DMS79 (cell line): ENCODE measurements around the gene STUB1.
A peak's percentile ranks its signal among the peaks of the same experiment; 100 is the strongest.
"Not testable (repeated sequence)": the region's sequence is repeated elsewhere in the genome, so short reads cannot be mapped to it uniquely, and the experiment has no call there.

Source experiments
- DNase-seq: peaks from one replicate; lab custom pipeline; 2025; lab: John Stamatoyannopoulos, UW

The STUB1 gene

DNA sequence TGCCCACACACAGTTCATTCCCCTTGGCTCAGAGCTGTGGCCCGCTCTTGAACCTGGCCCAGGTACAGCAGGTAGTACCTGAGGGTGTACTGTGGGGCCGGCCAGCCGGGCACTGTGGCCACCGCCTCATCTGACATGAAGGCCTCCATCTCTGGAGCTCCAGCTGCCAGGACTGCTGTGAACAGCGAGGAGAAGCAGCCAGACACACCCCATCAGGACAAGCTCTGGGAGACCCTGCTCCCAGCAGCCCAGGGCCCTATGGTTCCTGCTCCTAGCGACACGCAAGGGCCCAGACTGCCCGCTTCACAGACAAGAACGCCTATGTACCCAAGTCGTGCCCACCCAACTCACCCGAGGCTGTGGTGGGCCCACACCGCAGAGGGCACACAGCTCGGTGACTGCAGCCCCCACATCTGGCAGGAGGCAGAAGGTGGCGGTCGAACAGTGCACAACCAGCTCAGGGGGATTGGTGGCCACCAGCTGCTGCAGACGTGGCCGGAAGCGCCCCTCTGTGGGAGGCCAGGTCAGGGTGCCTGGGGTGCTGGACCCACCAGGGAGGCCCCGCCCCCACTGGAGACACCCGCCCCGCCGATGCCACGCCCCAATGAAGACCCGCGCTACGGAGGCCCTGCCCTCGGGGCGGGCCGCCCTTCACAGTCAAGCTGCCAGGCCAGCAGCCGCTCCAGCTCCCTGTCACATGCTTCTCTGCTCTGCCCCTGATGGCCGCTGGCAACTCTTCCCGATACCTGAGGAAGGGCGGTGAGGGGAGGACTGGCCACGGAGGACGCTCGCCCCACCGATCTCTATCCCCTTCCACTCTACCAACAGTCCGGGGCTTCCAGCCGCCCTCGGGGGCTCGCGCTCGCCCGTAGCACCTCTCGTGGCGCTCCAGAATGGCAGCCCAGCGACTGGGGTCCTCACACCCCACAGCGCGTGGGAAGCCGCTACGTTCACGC is 1.1 kb upstream of the STUB1 start:
- DNase-seq = no peak

DNA sequence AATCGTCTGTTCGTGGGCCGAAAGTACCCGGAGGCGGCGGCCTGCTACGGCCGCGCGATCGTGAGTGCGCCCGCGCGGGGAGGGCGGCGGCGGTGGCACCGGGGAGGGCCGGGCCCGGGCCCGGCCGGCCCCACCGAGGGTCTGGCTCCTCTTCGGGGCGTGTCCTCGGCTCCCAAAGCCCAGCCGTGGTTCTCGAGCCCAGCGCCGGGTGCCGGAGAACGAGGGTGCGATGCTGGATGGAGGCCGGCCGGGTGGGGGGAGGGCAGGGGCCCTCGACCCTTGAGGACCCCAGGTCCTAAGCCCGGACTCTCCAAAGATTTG is 375 bp downstream of the STUB1 start:
- DNase-seq = no peak

DNA sequence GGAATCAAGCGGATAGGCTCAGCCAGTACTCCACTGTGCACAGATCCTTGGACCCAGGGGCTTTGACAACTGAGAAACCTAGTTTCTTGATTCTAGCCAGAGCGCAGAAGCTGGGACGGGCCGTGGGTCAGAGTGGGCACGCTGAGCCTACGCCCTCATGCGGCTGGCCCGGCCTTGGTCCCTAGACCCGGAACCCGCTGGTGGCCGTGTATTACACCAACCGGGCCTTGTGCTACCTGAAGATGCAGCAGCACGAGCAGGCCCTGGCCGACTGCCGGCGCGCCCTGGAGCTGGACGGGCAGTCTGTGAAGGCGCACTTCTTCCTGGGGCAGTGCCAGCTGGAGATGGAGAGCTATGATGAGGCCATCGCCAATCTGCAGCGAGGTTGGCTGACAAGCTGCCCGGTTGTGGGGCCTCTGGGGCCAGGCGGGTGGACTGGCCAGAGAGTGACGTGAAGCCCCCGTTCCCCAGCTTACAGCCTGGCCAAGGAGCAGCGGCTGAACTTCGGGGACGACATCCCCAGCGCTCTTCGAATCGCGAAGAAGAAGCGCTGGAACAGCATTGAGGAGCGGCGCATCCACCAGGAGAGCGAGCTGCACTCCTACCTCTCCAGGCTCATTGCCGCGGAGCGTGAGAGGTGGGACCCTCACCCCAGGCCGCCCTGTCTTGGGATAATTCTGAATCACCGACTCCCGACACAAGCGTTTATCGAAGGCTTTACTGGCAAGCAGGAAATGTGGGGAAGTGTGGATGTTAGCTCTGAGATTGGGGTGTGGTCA is 946 bp downstream of the STUB1 start:
- DNase-seq = no peak

DNA sequence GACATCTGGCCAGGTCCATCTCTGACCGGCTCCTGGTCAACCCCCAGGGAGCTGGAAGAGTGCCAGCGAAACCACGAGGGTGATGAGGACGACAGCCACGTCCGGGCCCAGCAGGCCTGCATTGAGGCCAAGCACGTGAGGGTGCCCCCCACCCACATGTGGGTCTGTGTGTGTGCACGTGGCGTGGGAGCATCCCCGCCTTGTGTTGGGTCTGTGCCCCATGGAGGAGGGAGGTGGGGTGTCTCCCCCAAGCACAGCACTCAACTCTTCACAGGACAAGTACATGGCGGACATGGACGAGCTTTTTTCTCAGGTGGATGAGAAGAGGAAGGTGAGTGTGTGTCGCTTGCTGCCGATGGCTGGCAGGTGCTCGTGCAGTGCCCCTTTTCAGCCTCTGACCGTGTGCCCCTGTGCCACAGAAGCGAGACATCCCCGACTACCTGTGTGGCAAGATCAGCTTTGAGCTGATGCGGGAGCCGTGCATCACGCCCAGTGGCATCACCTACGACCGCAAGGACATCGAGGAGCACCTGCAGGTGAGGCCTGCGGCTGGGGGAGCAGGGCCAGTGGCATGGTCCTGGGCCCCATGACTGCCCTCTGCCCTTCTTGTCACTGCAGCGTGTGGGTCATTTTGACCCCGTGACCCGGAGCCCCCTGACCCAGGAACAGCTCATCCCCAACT is 1.7 kb downstream of the STUB1 start:
- no peak for DNase-seq

DNA sequence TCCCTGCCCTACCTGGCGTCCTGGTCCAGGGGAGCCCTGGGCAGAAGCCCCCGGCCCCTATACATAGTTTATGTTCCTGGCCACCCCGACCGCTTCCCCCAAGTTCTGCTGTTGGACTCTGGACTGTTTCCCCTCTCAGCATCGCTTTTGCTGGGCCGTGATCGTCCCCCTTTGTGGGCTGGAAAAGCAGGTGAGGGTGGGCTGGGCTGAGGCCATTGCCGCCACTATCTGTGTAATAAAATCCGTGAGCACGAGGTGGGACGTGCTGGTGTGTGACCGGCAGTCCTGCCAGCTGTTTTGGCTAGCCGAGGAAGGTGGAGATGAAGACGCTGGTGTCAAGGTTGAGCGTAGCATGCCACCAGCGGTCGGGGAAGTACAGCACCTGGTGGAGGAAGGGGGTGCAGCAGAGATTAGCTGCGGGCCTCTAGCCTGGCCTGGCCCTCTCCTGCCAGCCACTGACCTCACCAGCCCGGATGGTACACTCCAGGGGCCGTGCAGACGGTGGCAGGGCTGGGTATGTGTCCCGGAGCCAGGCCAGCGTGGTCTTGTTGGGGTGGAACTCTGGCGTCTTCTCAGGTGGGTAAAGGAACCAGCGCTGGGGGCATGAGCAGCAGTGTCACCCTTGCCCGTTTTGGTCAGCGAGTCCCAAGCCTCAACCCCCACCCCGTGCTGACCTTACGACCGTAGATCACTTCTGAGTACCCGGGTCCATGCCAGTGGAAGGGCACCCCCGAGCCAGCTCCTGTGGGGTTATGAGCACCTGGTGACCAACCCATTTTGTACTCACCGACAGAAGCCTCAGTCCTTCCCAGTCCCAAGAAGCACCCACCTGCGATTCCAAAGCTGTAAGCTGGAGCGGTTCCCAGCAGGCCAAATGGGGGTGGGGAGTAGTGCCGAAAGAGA is 2.5 kb downstream of the STUB1 start:
- no peak for DNase-seq

DNA sequence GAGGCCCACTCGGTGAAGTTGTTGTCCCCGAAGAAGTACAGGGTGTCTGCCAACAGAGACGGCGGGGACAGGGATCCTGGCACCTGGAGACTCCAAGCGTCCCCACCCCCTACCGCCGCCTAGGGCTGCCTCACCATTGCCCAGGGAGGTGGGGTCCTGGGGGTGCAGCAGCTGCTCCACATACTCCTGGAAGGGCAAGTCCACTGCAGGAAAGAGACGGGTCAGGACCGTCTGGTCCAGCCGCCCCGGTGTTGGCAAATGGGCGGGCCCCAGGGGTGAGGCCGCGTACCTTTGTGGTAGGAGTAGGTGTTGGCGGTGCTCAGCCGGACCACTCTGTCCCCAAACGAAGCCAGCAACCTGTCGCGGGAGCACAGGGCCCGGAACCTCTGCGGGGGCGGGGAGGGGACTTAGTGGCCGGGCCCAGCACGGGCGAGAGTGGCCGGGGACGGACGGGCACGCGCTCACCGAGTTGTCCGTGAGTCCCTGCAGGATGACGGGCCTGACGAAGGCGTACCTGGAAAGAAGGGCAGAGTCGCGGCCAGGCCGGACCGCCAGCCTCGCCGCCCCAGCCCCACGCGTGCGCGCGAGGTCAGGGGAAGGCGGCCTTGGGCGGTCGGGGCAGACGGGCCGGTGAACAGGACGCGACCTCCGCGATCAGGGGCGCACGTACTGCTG is 3.3 kb downstream of the STUB1 start:
- no peak for DNase-seq

DNA sequence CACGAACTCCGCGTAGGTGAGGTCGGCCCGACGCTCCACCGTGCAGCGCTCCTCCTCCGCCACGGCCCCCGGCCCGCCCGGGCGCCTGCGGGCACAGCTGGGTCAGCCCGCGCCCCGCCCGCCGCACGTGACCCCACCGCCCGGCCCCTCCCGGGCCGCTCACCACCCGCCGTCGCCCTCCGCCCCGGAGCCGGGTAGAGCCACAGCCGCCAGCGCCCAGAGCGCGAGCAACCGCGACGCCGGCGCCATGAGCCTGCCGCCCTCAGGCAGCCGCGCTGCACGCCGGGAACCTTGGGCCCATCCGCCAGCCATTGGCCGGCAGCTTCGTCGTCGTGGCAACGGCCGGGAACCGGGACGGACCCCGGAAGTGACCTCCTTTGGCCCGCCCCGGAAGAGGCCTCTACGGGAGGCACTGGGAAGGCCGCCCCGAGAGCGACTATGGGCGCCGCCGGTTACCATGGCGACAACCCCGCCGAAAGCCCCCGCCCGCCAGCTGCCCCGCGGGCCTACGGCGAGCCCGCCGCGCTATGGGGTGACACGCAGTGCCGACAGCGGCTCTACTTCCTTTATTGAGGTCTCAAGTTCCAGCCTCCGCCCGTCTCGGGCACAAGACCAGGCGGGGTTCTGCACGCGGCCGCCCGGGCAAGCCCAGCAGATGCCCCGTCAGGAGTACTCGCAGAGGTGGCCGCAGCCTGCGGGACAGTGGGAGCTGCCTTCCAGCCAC is 4.0 kb downstream of the STUB1 start, which contains the start of gene JMJD8:
Gene JMJD8 (minus strand): TSS at position 264 of the 724 bp plus-strand sequence. CDS start 15 bp downstream, at position 249.
- peak; percentile 88 for DNase-seq

DNA sequence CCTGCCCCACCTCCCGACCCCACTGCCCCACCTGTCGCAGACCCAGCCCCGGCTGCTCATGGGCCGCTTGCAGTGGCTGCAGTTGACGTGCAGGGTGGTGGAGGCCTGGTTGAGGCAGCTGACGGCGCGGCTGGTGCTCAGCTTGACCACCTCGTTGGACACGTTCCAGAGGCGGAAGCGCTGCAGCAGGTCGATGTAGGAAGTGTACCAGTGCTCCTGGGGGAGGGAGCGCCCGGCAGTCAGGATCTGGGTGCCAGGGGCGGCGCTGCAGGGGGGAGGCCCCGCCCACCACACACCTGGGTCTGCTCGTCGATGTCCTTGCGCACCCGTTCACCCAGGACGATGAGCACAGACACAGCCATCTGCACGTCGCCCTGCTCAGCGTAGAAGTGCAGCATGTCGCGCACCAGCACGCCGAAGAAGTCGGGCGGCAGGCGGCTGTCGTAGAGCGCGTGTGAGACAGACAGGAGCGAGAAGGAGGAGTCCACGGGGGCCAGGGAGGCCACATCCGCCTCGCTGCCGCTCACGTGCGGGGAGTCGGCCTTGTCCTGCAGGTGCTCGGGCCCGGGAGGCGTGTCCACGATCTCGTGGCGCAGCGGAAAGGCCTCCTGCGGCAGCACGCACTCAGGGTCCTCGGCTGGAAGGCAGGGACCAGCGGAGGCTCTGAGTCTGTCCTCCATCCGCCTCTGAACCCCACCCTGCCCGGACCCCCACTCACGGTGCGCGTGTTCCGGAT is 4.9 kb downstream of the STUB1 start:
- peak; percentile 58 for DNase-seq

DNA sequence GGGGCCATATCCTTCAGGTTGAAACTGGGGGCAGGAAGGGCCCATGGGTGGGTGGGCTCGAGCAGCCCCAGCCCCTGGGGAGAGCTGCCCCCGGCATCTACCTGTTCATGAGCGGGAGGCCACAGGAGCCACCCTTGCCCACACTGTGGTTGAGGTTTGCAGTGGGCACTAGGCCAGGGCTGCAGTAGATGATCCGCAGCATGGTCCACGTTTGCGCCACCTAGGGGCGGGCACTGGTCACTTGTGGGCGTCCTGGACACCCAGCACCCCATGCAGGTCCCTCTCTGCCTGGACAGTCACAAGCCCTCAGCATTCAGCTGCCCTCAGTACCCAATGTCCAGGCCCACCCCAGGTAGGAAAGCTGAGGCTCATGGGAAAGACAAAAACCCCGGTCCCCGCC is 5.8 kb downstream of the STUB1 start:
- no peak for DNase-seq

DNA sequence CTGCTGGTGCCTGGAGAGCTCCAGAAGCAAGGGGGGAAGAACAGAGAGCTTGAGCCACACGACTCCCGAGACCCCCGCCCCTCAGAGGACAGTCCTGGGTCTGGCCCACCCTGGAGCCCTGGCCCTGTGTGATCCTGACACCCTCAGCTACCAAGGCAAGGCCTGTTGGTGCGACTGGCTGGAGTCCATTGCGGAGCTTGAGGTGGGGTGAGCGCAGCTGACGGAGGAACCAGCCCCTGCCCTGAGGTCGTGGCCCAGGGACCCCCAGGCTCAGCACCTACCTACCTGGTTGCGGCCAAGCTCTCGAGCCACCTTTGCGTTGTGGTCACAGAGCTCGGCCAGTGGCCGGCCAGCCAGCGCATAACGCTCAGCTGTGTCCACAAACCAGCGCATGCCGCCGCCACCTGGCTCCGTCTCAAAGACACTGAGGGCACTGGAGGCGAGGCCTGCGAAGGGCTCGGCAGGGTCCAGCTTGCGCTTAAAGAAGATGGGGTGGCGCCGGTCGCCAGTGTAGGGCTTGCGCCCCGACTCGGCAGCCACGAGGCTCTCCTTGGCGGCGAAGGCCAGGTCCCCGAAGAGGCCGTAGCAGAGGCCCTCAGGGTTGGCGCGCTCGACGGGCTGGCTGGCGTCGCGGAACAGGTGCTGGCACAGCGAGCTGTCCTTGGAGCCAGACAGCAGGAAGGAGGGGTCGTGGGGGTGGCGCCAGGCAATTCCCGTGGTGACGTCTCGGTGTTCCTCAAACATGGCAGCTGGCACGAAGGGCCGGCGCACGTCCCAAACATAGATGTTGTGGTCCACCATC is 6.5 kb downstream of the STUB1 start:
- no peak for DNase-seq

DNA sequence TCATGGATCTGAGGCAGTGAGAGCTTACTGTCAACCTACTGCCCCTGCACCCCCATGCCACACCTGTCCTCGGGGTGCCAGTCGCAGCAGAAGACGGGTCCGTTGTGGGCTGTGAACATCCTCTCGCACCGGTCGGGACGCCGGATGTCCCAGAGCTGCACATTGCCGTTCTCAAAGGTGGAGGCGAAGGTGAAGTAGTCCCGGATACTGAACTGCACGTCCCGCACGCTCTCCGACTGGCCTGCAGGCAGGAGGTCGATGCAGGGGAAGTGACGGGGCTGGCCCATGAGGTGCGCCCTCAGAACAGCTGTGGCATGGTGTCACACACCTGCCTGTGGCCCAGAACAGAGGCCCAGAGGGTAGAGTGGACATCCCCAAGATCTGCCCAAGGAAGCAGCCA is 7.3 kb downstream of the STUB1 start:
- no peak for DNase-seq

DNA sequence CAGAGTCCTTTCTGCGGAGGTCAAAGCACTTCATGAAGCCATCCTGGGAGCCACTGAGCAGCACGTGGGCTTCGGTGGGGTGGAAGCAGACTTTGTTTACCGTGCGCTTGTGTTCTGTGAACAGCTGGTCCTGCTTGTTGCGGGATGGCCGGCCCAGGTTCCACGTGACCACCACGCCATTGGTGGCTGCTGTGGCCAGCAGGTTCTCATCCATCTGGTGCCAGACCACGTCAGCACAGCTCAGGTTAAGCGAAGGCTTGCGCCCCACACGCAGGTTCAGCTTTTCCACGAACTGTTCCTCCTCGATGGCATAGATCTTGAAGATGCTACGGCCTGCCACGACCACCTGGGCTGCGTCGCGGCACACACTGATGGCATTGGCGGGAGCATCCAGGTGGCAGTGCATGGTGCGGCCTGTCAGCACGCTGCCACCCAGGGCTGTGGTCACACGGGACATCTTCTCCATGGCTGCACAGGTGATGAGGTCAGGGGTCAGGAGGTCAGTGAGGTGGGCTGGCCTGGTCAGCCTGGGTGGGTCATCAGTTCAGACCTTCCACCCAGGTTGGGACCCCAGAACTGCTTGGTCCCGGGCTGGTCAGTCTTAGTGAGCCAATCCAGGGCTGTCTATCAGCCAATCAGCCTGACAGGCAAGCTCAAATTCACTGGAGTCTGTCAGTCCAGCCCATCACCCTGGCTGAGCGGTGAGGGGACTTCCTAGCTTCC is 9.1 kb downstream of the STUB1 start:
- no peak for DNase-seq

DNA sequence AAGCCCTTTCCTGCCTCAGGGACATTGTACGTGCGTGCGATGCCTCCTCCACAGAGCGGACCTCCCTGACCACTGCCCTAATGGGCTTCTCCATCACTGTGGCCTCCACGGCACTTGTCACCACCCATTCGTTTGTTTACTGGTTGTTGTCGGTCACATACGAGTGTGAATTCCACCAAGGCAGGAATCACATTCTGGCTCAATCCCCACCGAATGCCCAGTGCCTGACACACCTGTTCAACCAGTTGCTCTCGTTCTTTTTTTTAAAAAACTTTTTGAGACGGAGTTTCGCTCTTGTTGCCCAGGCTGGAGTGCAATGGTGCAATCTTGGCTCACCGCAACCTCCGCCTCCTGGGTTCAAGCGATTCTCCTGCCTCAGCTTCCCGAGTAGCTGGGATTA is 11.0 kb downstream of the STUB1 start:
- not testable (repeated sequence) for DNase-seq

DNA sequence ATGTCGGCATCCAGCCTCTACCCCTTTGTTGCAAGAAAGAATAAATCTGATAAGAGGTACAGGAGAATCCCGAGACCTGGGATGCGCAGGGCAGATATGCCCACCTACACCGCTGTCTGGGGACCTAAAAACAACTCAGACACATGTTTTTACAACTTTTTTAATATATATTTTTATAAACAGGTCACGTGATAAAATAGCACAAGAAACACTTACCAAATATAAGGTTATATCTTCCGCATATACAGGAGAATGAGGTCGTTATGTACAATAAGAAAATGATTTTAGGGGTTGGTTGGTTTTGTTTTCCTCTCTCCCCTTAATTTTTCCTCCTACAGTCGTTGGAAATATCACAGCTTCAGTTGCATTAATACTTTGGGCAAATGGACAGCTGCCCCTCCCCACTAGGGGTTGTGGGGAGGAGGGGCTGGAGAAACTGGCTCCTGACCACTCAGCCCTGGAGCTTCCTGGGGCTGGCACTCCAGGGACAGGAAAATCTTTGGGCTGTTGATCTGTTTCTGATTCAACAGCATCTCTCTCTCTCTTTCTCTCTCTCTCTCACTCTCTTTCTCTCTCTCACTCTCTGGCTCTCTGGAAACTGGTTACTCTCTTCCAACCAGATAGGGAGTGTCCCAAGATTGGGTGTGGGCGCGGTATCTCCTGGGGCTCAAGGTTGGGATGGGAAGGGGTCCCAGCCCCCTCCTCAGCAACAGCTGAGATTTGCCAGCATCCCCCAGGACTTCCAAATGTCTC is 12.3 kb downstream of the STUB1 start:
- no peak for DNase-seq

DNA sequence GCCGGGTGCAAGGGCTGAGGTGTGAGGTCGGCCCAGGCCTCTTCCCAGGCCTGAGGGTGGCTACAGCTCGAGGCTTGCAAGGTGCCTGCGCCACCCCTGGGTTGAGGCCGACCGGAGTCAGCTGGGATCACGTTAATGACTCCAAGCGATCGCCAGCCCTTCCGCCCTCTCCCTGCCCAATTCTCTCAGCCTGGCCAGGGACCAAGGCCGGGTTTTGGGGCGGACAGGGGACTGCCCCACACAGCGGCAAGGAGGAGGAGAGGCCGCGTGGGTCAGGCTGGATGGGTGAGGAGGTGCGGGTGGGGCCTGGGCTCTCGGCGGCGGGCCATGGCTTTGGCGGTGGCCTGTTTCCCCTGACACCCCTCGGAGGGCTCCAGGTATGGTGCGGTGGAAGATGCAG is 13.2 kb downstream of the STUB1 start:
- DNase-seq = no peak

DNA sequence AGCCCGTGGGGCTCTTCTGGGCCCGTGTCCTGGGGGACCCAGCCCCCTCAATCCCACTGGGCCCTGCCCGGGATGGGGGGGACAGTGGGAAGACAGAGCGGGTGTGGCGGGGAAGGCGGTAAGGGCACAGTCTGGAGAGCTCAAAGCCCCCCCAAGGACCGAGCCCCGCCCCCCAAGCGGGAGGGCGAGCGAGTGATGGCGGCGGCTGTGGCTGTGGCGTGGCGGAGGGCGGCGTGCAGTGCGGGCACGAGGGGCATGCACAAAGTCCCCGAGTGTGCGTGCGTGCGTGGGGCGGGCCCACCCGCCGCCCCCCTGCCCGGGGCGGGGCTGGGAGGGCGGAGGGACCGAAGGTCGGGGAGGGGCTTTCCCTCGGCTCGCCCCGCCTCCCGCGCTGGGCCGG is 13.6 kb downstream of the STUB1 start:
- DNase-seq = no peak

DNA sequence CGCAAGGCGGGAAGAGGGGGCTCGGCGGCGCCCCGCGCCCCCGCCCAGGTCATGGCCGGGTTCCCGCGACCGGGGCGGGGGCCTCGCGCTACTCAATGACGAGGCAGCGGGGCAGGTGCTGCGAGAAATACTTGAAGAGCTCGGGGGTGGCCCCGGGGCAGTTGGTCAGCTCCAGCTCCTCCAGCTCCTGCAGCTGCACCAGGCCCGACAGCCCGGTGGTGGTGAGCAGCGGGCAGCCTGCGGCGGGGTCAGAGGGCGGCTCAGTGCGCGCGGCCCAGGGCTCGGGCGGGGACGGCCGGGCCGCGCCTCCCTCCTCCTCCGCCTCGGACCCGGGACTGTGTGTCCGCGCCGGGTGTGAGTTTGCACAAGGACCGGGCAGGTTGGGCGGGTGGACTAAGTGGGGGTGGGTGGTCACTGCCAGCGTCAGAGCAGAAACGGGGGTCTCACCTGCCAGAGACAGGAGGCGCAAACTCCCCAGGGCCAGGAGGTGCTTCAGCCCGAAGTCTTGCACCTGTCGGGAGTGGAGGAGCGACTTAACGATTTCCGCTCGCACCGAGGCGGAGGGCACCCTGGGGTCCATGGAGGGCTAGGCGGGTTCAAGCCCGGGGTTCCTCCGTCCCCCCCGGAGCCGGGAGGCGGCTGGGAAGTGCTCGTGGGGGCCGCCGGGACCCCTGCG is 14.1 kb downstream of the STUB1 start:
- DNase-seq = no peak
